ENCODE data around the gene CCDC47.

CCDC47 gene

DNA sequence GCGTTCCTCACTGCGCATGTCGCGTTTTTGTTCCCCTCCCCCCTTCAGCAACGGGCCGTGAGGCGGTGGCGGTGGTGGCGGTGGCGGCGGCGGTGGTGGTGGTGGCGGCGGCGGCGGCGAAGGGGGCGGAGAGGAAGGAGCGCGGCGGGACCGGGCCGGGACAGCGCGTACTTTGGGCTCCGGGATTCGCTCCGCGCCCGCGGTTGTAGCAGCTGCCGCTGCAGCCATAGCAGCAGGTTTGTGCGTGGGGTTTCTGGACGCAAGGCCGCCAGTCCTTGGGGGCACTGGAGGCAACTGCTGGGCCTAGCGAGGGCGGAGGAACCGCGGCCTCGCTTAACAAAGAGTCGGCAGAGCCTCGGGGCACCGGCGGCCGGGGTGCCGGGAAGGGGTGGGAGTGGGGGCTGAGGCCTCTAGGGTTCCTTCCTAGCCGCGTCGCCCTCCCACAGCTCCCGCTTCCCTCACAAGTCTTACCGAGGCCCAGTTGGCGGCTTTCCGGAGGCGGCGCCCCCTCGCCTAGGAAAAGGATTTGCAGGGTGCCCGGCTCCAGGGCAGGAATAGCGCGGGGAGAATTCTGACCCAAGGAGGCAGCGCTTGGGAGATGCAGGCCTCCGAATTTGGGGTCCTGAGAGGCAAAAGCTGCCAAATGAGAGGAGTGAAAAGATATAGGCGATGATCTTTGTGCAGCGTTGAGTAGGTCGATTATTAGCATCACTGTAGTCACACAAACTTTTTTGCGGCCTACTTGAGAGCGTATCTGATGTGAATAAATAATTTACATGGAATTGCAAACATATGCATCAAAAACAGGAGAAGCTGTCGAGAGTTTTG, 958 bp upstream of the CCDC47 start, which contains the start of gene DDX42:
TSS of gene DDX42 (plus strand) at position 30 of the 828 bp plus-strand sequence. CDS start 12,880 bp downstream, outside the sequence.
- Histone ChIP-seq H3K4me1 (ENCODE audit: low read depth, poor library complexity, severe bottlenecking) (peaks cover 30% of the 10 kb centered on the region), H3K36me3 (ENCODE audit: insufficient read depth) (no peaks in the 10 kb centered on the region), H2AFZ (ENCODE audit: low read depth) (peak within 1 kb of the TSS; percentile 43), H3K4me3 (IDR thresholded peaks at IDR 0.05; ENCODE audit: insufficient read depth, low read depth, low read length) (peak within 1 kb of the TSS; percentile 65), H3K79me2 (ENCODE audit: insufficient read depth, low read depth) (peaks cover 92% of the 10 kb centered on the region), H3K9ac (peak within 1 kb of the TSS; percentile 88), H3K27ac (peak within 1 kb of the TSS; percentile 92), H4K20me1 (ENCODE audit: insufficient read depth) (peaks cover 3% of the 10 kb centered on the region; the same call in 1 of the 2 replicates), H3K4me2 (peak within 1 kb of the TSS; percentile 86), H3K27me3 (ENCODE audit: insufficient read depth, low read depth) (no peaks in the 10 kb centered on the region)
- no peak for TF ChIP-seq CTCF (conservative IDR thresholded peaks at IDR 0.05; ENCODE audit: low read depth, low read length)

DNA sequence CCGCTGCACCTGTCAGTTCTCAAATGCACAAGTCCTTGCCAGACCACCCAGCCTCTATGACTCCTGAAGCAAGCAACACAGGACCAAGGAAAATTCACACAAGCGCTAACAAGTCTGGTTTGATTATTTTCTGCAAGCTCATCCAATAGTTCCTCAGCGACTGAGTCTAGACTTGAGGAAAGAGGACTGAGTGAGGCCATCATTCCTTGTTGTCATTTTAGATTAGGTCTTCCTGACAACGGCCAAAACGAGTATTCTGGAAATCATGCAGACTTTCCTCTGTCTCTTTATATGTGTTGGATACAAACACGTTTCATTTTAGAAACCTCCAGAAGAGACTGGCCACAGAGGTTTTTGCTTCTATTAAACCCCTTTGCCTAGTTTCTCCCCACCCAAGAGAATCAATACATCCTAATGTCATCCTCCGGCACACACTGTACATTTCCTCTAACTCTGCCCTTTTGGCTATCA, 561 bp downstream of the CCDC47 start:
- Histone ChIP-seq H3K9ac (peak overlapping the region; percentile 88), H3K36me3 (ENCODE audit: insufficient read depth) (no peaks in the 10 kb centered on the region), H3K27me3 (ENCODE audit: insufficient read depth, low read depth) (no peaks in the 10 kb centered on the region), H3K4me1 (ENCODE audit: low read depth, poor library complexity, severe bottlenecking) (peaks cover 25% of the 10 kb centered on the region), H3K79me2 (ENCODE audit: insufficient read depth, low read depth) (peaks cover 92% of the 10 kb centered on the region), H4K20me1 (ENCODE audit: insufficient read depth) (peaks cover 4% of the 10 kb centered on the region; the same call in 1 of the 2 replicates), H3K4me2 (peak overlapping the region; percentile 39), H3K27ac (peak overlapping the region; percentile 92), H2AFZ (ENCODE audit: low read depth) (peak overlapping the region; percentile 43), H3K4me3 (IDR thresholded peaks at IDR 0.05; ENCODE audit: insufficient read depth, low read depth, low read length) (peak overlapping the region; percentile 65)
- TF ChIP-seq CTCF (conservative IDR thresholded peaks at IDR 0.05; ENCODE audit: low read depth, low read length): no peak

DNA sequence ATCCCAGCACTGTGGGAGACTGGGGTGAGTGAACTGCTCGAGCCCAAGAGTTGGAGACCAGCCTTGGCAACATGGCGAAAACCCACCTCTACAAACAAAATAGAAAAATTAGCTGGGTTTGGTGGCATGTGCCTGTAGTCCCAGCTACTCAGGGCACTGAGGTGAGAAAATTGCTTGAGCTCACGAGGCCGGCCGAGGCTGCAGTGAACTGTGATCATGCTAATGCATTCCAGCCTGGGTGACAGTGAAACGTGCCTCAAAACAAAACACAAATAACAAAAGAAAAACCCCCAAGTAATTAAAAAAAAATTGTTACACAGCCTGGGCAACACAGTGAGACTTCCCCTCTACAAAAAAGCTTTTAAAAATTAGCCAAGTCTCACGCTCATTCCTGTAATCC, 5.0 kb downstream of the CCDC47 start:
- peaks cover 7% of the 10 kb centered on the region; the same call in 1 of the 2 replicates for H3K36me3 ChIP-seq (ENCODE audit: insufficient read depth)

DNA sequence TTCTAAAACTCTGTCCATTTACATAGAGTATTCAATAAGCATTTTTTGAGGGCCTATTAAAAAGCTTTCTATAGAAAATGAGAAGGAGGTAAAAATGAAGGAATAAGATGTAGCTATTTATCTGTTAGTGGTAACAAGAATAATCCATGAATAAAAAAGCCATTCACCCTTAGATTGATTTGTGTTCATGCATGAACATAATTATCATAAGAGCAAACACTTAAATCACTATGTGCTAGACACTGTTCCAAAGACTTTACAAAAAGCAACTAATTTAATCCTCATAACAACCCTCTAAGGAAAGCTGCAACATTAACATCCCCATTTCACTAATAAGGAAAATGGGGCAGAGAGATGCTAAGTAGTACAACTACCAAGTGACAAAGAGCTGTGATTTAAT, 6.6 kb downstream of the CCDC47 start:
- Histone ChIP-seq H2AFZ (ENCODE audit: low read depth) (no peak overlapping the region), H3K27me3 (ENCODE audit: insufficient read depth, low read depth) (no peaks in the 10 kb centered on the region), H3K4me3 (IDR thresholded peaks at IDR 0.05; ENCODE audit: insufficient read depth, low read depth, low read length) (no peak overlapping the region), H3K79me2 (ENCODE audit: insufficient read depth, low read depth) (peaks cover 61% of the 10 kb centered on the region), H4K20me1 (ENCODE audit: insufficient read depth) (0 out of 2 replicates have a peak, but pooled peaks cover 4% of the 10 kb centered on the region), H3K4me2 (no peak overlapping the region), H3K36me3 (ENCODE audit: insufficient read depth) (peaks cover 7% of the 10 kb centered on the region; the same call in 1 of the 2 replicates), H3K4me1 (ENCODE audit: low read depth, poor library complexity, severe bottlenecking) (peaks cover 13% of the 10 kb centered on the region), H3K9ac (no peak overlapping the region), H3K27ac (no peak overlapping the region)
- no peak for TF ChIP-seq CTCF (conservative IDR thresholded peaks at IDR 0.05; ENCODE audit: low read depth, low read length)

More for the DNA sequence above, 5.0 kb downstream of the CCDC47 start:
- Histone ChIP-seq H3K27ac (no peak overlapping the region), H2AFZ (ENCODE audit: low read depth) (no peak overlapping the region), H4K20me1 (ENCODE audit: insufficient read depth) (0 out of 2 replicates have a peak, but pooled peaks cover 4% of the 10 kb centered on the region), H3K4me2 (no peak overlapping the region), H3K79me2 (ENCODE audit: insufficient read depth, low read depth) (peaks cover 77% of the 10 kb centered on the region), H3K4me1 (ENCODE audit: low read depth, poor library complexity, severe bottlenecking) (peaks cover 17% of the 10 kb centered on the region), H3K4me3 (IDR thresholded peaks at IDR 0.05; ENCODE audit: insufficient read depth, low read depth, low read length) (no peak overlapping the region), H3K9ac (no peak overlapping the region), H3K27me3 (ENCODE audit: insufficient read depth, low read depth) (no peaks in the 10 kb centered on the region)
- TF ChIP-seq CTCF (conservative IDR thresholded peaks at IDR 0.05; ENCODE audit: low read depth, low read length): no peak
